ENCODE results near the gene ARHGAP44. TPM values are rescaled to one million over a fixed set of nuclear protein-coding genes. Genes with fewer than 3 reads are reported as not detected.

Gene ARHGAP44
- total and polyA plus RNA-seq, 5 experiments from 2014 or later, result 0.14 to 0.15 TPM; not detected in 3

DNA sequence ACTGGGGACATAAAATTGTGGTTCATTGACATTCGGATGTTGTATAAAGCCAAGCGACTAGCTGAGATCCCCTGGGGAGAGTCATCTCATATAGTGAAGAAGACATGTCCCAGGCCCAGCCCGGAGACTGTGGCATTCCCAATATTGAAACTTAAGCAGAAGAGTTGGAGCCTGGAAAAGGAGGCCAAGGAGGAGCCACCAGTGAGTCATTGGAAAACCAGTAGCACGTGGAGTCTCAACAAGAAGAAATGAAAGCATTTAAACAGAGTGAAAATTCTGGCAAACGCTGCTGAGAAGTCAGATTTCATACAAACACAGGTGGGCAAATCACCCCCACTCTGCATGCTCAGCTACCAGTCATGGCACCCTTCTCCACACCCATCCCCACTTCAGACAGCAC is 237.9 kb downstream of the ARHGAP44 start:
- Mint-ChIP-seq H3K9me3 (no peaks in the 10 kb centered on the region), H3K4me3 (no peak overlapping the region), H3K4me1 (peaks cover 11 to 24% (median 14%) of the 10 kb centered on the region in 4 donors), H3K27ac (no peak overlapping the region), H3K36me3 (no peaks in the 10 kb centered on the region), H3K27me3 (peaks cover 7 to 29% (median 20%) of the 10 kb centered on the region in 5 donors)
- no peak for ATAC-seq
- DNase-seq, result no peak
- POLR2A ChIA-PET, result interaction anchor here (1.5 kb wide), 1 partner anchor 9 kb away, joined by 3 read pairs; the partner anchor contains the start of gene ELAC2

DNA sequence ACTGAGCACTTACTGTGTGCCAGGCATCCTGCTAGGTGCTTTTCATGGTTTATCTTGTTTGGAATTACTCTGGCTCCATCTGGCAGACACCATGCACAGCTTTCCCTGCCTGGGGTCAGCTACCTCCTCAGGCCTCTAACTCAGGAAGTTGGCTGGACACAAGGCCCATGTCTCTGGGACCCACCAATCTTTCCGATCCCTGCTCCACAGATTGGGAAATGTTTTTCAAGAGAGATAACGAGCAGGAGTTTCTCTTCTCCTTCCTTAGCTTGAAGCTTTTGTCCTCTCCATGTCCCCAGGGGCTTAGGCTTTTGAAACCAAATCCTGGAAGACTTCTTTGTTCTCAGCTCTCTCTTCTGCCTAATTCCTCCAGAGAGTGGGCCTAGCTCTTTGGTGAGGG is 240.0 kb downstream of the ARHGAP44 start:
- POLR2A ChIA-PET, result interaction anchor here (1.9 kb wide), 1 partner anchor 11 kb away, joined by 10 read pairs; the partner anchor contains the start of gene ELAC2
- Mint-ChIP-seq H3K27me3 (peaks cover 7 to 29% (median 20%) of the 10 kb centered on the region in 5 donors), H3K27ac (no peak overlapping the region), H3K4me3 (no peak overlapping the region), H3K36me3 (peaks cover 0 to 2% (median 0%) of the 10 kb centered on the region in 3 donors), H3K9me3 (peaks cover 0 to 1% (median 0%) of the 10 kb centered on the region in 9 donors), H3K4me1 (peaks cover 9 to 21% (median 12%) of the 10 kb centered on the region in 4 donors)
- no peak for DNase-seq
- ATAC-seq, result no peak

DNA sequence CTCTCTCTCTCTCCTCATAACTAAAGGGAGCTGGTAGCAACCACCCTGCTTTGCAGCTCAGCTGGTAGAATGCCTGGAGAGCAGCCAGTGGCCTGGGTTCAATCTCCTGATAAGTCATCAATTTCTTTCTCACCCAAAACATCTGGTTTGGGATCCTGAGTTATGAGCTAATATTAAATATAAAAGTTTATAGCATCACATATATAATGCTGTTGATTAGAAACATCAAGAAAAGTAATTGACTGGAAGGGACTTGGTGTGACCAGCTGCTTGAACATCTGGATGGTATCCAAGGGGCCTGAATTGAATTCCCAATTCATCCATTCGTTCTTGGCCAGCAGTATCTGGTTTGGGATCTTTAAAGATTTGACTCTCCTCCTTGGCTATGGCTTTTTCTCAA is 240.8 kb downstream of the ARHGAP44 start:
- POLR2A ChIA-PET, result interaction anchor here (1.9 kb wide), 1 partner anchor 12 kb away, joined by 10 read pairs; the partner anchor contains the start of gene ELAC2
- H3K36me3 Mint-ChIP-seq, result peaks cover 0 to 8% (median 0%) of the 10 kb centered on the region in 3 donors
- H3K27ac Mint-ChIP-seq, result no peak overlapping the region
- peaks cover 7 to 24% (median 16%) of the 10 kb centered on the region in 5 donors for H3K27me3 Mint-ChIP-seq
- DNase-seq (no peak), ATAC-seq (no peak)
- H3K4me1 Mint-ChIP-seq, result peaks cover 2 to 16% (median 8%) of the 10 kb centered on the region in 4 donors
- H3K9me3 Mint-ChIP-seq, result peaks cover 0 to 6% (median 0%) of the 10 kb centered on the region in 9 donors
- no peak overlapping the region for H3K4me3 Mint-ChIP-seq

DNA sequence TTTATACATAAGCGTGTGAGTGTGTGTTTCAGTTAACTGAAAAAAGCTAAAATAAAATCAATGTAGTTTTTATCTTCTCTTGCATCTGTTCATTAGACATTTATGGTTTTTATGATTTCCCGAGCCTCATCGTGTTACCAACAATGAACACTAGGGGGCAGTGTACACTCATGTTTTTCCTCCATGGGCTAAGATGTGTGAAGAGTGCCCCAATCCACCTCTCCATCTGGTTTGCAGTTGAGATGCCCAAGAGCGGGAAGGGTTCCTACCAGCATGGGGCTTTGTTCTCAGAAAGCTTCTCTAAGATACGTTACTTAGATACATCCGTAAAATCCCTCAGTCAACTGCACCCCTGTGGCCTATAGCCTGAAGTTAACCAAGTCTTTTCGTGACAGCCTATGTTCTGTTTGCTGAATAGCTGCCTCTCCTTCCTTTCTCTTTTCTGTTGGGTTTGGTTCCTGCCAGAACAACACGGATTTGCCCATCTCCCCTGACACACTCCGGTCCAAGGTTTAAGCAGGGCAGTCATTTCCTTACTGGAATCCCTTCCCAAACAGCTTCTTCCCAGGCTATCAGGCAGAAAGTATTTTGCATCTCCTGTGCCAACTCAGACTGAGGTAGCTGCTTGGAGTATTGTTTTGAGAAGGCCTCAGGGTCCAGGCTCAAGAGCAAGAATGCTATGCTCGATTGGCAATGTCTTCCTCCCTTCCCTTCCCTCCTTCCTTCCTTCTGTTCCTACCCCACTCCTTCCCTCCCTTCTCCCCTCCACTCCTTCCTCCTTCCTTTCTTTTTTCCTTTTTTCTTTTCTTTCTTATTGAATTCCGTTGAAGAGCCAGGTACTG is 241.4 kb downstream of the ARHGAP44 start:
- Mint-ChIP-seq H3K27me3 (peaks cover 7 to 21% (median 13%) of the 10 kb centered on the region in 5 donors), H3K36me3 (peaks cover 0 to 14% (median 0%) of the 10 kb centered on the region in 3 donors), H3K4me1 (peaks cover 0 to 16% (median 8%) of the 10 kb centered on the region in 4 donors), H3K4me3 (no peak overlapping the region), H3K9me3 (peaks cover 0 to 13% (median 5%) of the 10 kb centered on the region in 9 donors), H3K27ac (peak overlapping the region in 5 of 10 donors; percentile 1 to 69 (median 60))
- POLR2A ChIA-PET, result interaction anchor here (1.9 kb wide), 1 partner anchor 12 kb away, joined by 10 read pairs; the partner anchor contains the start of gene ELAC2
- DNase-seq (peak in 9 of 10 donors; percentile 12 to 57 (median 32)), ATAC-seq (peak; percentile 53 to 57)

- Mint-ChIP-seq H3K27ac (peak overlapping the region in 8 of 10 donors; percentile 40 to 82 (median 60)), H3K4me1 (peaks cover 0 to 16% (median 8%) of the 10 kb centered on the region in 4 donors), H3K27me3 (peaks cover 2 to 11% (median 5%) of the 10 kb centered on the region in 5 donors), H3K36me3 (peaks cover 0 to 25% (median 4%) of the 10 kb centered on the region in 3 donors), H3K9me3 (peaks cover 0 to 24% (median 11%) of the 10 kb centered on the region in 9 donors), H3K4me3 (peak overlapping the region in 7 of 10 donors; percentile 19 to 71 (median 35))
- ATAC-seq (peak; percentile 70 to 74), DNase-seq (peak; percentile 4 to 71 (median 34))
- POLR2A ChIA-PET, result interaction anchor here (0.7 kb wide), 1 partner anchor 17 kb away, joined by 4 read pairs; no protein-coding TSS in a partner anchor
Observed at GRCh38 chr17:13031718-13032350, 242.5 kb downstream of the ARHGAP44 start.

GRCh38 chr17:13035420-13035819 is 246.1 kb downstream of the ARHGAP44 start:
- H3K4me3 Mint-ChIP-seq, result no peak overlapping the region
- no peak overlapping the region for H3K27ac Mint-ChIP-seq
- POLR2A ChIA-PET, result no interaction called here
- peaks cover 0 to 34% (median 5%) of the 10 kb centered on the region in 3 donors for H3K36me3 Mint-ChIP-seq
- peaks cover 0 to 16% (median 7%) of the 10 kb centered on the region in 4 donors for H3K4me1 Mint-ChIP-seq
- H3K27me3 Mint-ChIP-seq, result peaks cover 0 to 6% (median 0%) of the 10 kb centered on the region in 5 donors
- DNase-seq (no peak), ATAC-seq (no peak)
- peaks cover 0 to 38% (median 15%) of the 10 kb centered on the region in 9 donors for H3K9me3 Mint-ChIP-seq

GRCh38 chr17:13036751-13037150 is 247.5 kb downstream of the ARHGAP44 start:
- peaks cover 2 to 9% (median 5%) of the 10 kb centered on the region in 5 donors for H3K27me3 Mint-ChIP-seq
- H3K9me3 Mint-ChIP-seq, result peaks cover 0 to 38% (median 15%) of the 10 kb centered on the region in 9 donors
- no peak overlapping the region for H3K27ac Mint-ChIP-seq
- no peak for DNase-seq
- no peak overlapping the region for H3K4me3 Mint-ChIP-seq
- peaks cover 0 to 34% (median 5%) of the 10 kb centered on the region in 3 donors for H3K36me3 Mint-ChIP-seq
- H3K4me1 Mint-ChIP-seq, result peaks cover 0 to 5% (median 3%) of the 10 kb centered on the region in 4 donors
- no peak for ATAC-seq
- POLR2A ChIA-PET, result no interaction called here

DNA sequence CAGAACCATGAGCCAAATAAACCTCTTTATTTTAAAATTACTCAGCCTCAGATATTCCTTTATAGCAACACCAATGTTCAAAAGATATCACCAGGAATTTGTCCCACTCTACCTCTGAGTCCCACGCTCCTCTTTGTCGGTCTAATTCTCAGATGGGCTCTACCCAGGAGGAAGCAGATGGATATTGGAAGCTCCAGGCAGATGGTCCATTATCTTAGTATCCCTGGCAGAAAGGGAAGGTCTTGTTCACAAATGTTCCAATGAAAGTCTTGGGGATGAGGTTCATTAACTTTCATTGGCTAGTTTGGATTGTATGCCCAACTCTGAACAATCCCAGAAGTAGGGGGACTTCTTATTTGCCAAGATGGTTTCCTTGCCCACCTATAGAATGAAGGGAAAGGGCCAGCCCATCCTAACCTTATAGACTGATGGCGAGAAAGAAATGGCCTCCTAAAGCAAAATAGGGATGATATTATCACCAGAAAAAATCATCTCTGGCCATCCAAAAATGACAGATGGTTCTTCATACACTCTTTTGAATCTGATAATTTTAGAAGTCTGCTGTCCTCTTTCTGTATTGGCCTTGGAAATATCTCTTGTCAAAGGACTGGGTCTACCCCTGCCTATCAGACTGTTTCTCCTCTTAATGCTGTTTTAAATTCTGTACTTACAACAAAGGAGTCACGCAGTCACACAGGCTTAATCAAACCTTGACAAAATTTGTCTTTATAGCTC is 249.8 kb downstream of the ARHGAP44 start:
- no peak for DNase-seq
- peaks cover 0 to 34% (median 5%) of the 10 kb centered on the region in 3 donors for H3K36me3 Mint-ChIP-seq
- H3K4me1 Mint-ChIP-seq, result no peaks in the 10 kb centered on the region
- no peak overlapping the region for H3K27ac Mint-ChIP-seq
- peaks cover 6 to 30% (median 8%) of the 10 kb centered on the region in 5 donors for H3K27me3 Mint-ChIP-seq
- H3K9me3 Mint-ChIP-seq, result peaks cover 0 to 38% (median 15%) of the 10 kb centered on the region in 9 donors
- POLR2A ChIA-PET, result no interaction called here
- ATAC-seq, result no peak
- H3K4me3 Mint-ChIP-seq, result no peak overlapping the region

Small RNAs within 50 kb of the gene (microRNA-seq; reads per million reads assigned to microRNA genes)
- gene MIR1269B (ENCODE audit: borderline microRNAs expressed), result not detected

Other genes starting within 250 kb of the ARHGAP44 start
- not detected for gene MYOCD, start 123.6 kb upstream of the ARHGAP44 start, total RNA-seq
- gene MYOCD, start 123.6 kb upstream of the ARHGAP44 start, polyA plus RNA-seq, result not detected
- 10 to 100 TPM; 68.8 to 77.1 TPM for gene ELAC2, start 228.5 kb downstream of the ARHGAP44 start, total RNA-seq
- gene ELAC2, start 228.5 kb downstream of the ARHGAP44 start, polyA plus RNA-seq, result 10 to 100 TPM; 37.8 to 60.3 (median 46.1) TPM